ENCODE results near the gene KCNC3. TPM values are rescaled to one million over a fixed set of nuclear protein-coding genes. Genes with fewer than 3 reads are reported as not detected.
"Not testable (repeated sequence)": the region's sequence is repeated elsewhere in the genome, so short reads cannot be mapped to it uniquely, and the experiment has no call there.

KCNC3 gene
- total RNA-seq, 1 experiment from 2014 or later: 24.6 TPM

GRCh38 chr19:50352242-50352641 lies 23.1 kb upstream of the KCNC3 start:
- no TSS peak for BruUV-seq (replicated peaks)
- ChIA-PET POLR2A (no interaction called here), CTCF (no interaction called here)
- Histone ChIP-seq H3K9me3 (no peaks in the 10 kb centered on the region), H3K4me1 (peaks cover 17% of the 10 kb centered on the region), H3K36me3 (ENCODE audit: control insufficient read depth, insufficient read depth, low read length) (no peaks in the 10 kb centered on the region), H3K4me3 (ENCODE audit: low read depth, low read length) (no peak overlapping the region), H3K27me3 (replicated peaks; ENCODE audit: control insufficient read depth, insufficient read depth, low read length) (no peaks in the 10 kb centered on the region)
- Mint-ChIP-seq H3K27ac (ENCODE audit: unreplicated experiment) (no peak overlapping the region), H3K4me1 (ENCODE audit: low read depth, unreplicated experiment) (peaks cover 13% of the 10 kb centered on the region), H3K4me3 (ENCODE audit: unreplicated experiment) (no peak overlapping the region), H3K36me3 (ENCODE audit: insufficient read depth, unreplicated experiment) (no peaks in the 10 kb centered on the region), H3K27me3 (ENCODE audit: insufficient read depth, unreplicated experiment) (no peaks in the 10 kb centered on the region), H3K9me3 (ENCODE audit: unreplicated experiment) (no peaks in the 10 kb centered on the region)
- DNase-seq: no peak
- intact Hi-C loops (cut with micrococcal nuclease; ENCODE audit: unreplicated experiment): loop anchor here (10.0 kb wide), 1 partner anchor 353 kb away; no protein-coding TSS in a partner anchor
- no peak for TF ChIP-seq CTCF (IDR thresholded peaks at IDR 0.05; ENCODE audit: insufficient read depth in 1 of 2, low read depth in 1 of 2, low read length in 1 of 2, severe bottlenecking in 1 of 2, unreplicated experiment in 1 of 2)

- ChIA-PET CTCF (no interaction called here), POLR2A (no interaction called here)
- intact Hi-C loops (cut with micrococcal nuclease; ENCODE audit: unreplicated experiment): loop anchor here (10.0 kb wide), 1 partner anchor 355 kb away; no protein-coding TSS in a partner anchor
- Mint-ChIP-seq H3K9me3 (ENCODE audit: unreplicated experiment) (no peaks in the 10 kb centered on the region), H3K4me3 (ENCODE audit: unreplicated experiment) (no peak overlapping the region), H3K4me1 (ENCODE audit: low read depth, unreplicated experiment) (peaks cover 26% of the 10 kb centered on the region), H3K36me3 (ENCODE audit: insufficient read depth, unreplicated experiment) (peaks cover 13% of the 10 kb centered on the region), H3K27ac (ENCODE audit: unreplicated experiment) (no peak overlapping the region), H3K27me3 (ENCODE audit: insufficient read depth, unreplicated experiment) (no peaks in the 10 kb centered on the region)
- Histone ChIP-seq H3K4me3 (ENCODE audit: low read depth, low read length) (no peak overlapping the region), H3K36me3 (ENCODE audit: control insufficient read depth, insufficient read depth, low read length) (no peaks in the 10 kb centered on the region), H3K9me3 (no peaks in the 10 kb centered on the region), H3K4me1 (peaks cover 24% of the 10 kb centered on the region), H3K27me3 (replicated peaks; ENCODE audit: control insufficient read depth, insufficient read depth, low read length) (no peaks in the 10 kb centered on the region)
- no peak for DNase-seq
- BruUV-seq (replicated peaks): no TSS peak
- no peak for TF ChIP-seq CTCF (IDR thresholded peaks at IDR 0.05; ENCODE audit: insufficient read depth in 1 of 2, low read depth in 1 of 2, low read length in 1 of 2, severe bottlenecking in 1 of 2, unreplicated experiment in 1 of 2)
Observed at GRCh38 chr19:50349277-50350057, 20.3 kb upstream of the KCNC3 start.

- H3K27me3 ChIP-seq (replicated peaks; ENCODE audit: control insufficient read depth, insufficient read depth, low read length); H3K4me3 ChIP-seq (ENCODE audit: low read depth, low read length); H3K9me3 Mint-ChIP-seq (ENCODE audit: unreplicated experiment); H3K9me3 ChIP-seq; H3K27me3 Mint-ChIP-seq (ENCODE audit: insufficient read depth, unreplicated experiment); CTCF ChIA-PET; intact Hi-C loops (cut with micrococcal nuclease; ENCODE audit: unreplicated experiment); H3K36me3 ChIP-seq (ENCODE audit: control insufficient read depth, insufficient read depth, low read length); BruUV-seq (replicated peaks): not testable (repeated sequence)
- Mint-ChIP-seq H3K36me3 (ENCODE audit: insufficient read depth, unreplicated experiment) (peaks cover 13% of the 10 kb centered on the region), H3K4me1 (ENCODE audit: low read depth, unreplicated experiment) (peaks cover 26% of the 10 kb centered on the region), H3K27ac (ENCODE audit: unreplicated experiment) (peak overlapping the region; percentile 25), H3K4me3 (ENCODE audit: unreplicated experiment) (peak overlapping the region; percentile 21)
- POLR2A ChIA-PET: interaction anchor here (1.2 kb wide), 1 partner anchor 14 kb away, joined by 7 read pairs; no protein-coding TSS in a partner anchor
- DNase-seq: peak in 1 of 2 experiments; percentile 37
- peaks cover 24% of the 10 kb centered on the region for H3K4me1 ChIP-seq
Observed at GRCh38 chr19:50347089-50347581, 18.0 kb upstream of the KCNC3 start.
